EH (cell line): ENCODE measurements around the gene POU2F1.

Experiments
- DNase-seq: peaks from one replicate; pipeline ENCODE4 v3.0.0-alpha.2; 2015; ENCODE audit warnings: low read depth

The POU2F1 gene

DNA sequence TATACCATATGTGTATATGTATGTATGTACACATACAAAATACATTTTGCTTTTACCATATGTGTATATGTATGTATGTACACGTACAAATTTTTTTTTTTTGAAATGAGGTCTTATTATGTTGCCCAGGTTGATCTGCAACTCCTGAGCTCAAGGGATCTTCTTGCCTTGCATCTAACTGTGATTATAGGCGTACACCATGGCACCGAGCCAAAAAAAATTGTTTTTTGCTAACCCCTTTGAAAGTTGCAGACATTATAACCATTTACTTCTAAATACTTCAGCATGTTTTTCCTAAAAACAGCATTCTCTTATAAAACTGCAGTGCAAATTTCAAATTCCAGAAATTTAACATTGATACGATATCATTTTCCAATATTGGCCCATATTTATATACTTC lies 147.0 kb downstream of the POU2F1 start:
- no peak for DNase-seq

GRCh38 chr1:167369175-167369574 lies 148.5 kb downstream of the POU2F1 start:
- DNase-seq: no peak

GRCh38 chr1:167369933-167370332 lies 149.2 kb downstream of the POU2F1 start:
- no peak for DNase-seq

DNA sequence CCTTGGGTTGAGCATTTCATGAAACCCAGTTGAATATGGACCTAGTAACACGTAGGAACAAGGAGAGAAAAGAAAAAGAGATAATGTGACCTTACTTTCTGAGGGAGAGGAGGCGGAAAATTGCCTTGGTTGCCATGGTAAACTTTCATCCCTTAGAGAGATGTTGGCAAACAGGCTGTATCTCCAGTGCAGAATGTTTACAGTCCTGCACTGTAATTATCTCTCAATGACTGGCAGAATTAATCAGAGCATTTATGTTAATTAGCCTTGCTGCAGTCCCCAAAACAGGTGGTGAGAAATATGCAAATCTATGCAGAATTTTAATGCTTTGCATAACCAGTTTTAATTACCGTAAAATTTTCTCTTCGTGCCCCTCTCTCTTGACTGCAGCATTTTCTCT lies 150.3 kb downstream of the POU2F1 start:
- DNase-seq: no peak

- DNase-seq: peak; percentile 29
Measured at GRCh38 chr1:167373398-167373797, 152.7 kb downstream of the POU2F1 start.

GRCh38 chr1:167373986-167374385 lies 153.3 kb downstream of the POU2F1 start:
- DNase-seq: no peak

DNA sequence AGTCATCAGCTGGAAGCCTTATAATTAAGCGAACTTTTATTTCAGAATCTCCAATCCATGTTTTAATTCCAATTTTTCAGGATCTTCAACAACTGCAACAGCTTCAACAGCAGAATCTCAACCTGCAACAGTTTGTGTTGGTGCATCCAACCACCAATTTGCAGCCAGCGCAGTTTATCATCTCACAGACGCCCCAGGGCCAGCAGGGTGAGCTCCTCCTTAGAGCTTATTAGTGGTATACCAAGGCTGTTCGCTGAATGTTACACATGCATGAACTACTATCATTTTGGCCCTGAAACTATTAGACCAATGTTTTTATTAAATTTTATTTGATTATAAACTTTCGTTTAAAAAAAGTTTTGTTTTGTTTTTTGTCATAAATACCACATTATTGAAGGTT lies 155.3 kb downstream of the POU2F1 start:
- DNase-seq: no peak

GRCh38 chr1:167387251-167387910 lies 166.7 kb downstream of the POU2F1 start:
- no peak for DNase-seq

DNA sequence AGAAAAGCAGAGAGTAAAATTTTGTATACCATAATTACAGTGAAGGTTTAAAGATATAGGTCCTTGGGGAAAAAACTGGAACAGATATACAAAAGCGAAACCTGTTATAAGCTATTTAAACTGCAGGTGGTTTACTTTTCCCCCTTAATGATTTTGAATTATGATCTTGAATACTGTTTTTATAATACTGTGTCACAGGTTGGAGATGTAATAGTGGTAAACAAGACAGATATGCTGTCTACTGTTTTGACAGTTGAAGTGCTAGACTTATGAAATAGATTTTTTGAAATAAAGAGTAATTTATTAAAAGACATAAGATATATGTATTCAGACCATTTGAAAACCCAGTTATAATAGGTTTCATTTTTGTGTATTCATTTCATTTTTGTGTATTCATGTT lies 168.3 kb downstream of the POU2F1 start:
- DNase-seq: no peak

DNA sequence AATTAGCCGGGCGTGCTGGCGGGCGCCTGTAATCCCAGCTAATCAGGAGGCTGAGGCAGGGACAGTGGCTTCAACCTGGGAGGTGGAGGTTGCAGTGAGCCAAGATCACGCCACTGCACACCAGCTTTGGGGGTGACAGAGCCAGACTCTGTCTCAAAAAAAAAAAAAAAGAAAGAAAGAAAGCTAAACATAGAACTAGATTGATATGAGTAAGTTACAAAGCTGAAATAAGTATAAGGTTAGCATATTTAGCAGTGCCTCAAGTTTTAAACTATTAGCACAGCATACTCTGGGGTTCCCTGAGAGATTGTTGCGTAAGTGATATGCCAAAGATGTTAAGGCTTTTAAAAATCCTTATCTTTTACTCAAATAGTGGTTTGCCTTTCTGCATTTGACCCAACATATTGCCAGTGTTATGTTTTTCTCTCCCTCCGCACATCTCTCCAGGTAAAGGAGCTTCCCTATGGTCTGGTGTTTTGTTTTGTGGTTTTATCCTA lies 171.6 kb downstream of the POU2F1 start:
- no peak for DNase-seq

- DNase-seq: no peak
Measured at GRCh38 chr1:167400359-167400953, 179.8 kb downstream of the POU2F1 start.

DNA sequence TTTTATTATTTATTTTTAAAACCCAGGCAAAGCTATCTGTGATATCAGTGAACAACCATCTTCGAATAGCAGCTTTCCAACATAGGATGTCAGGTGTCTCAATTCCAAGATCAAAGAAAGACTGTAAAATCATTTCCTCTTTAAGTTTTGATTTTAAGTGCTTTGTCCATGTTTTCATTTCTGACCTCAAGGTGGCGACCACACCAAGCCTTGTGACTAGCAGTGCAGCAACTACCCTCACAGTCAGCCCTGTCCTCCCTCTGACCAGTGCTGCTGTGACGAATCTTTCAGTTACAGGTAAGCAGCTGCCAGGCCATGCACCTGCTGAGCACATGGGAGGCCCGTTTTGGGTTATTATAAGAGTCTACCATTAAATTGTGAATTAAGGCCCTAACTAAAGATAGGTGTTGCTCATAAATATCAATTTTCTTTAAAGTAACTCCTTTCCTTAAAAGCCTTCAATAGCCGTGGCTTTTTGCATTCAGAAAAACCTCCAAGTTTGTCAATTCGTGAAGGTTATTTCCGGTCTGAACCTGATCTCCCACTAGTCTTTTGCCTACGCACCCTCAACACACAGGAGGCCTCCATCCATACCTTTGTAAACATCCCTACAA lies 180.7 kb downstream of the POU2F1 start:
- DNase-seq: peak; percentile 47

DNA sequence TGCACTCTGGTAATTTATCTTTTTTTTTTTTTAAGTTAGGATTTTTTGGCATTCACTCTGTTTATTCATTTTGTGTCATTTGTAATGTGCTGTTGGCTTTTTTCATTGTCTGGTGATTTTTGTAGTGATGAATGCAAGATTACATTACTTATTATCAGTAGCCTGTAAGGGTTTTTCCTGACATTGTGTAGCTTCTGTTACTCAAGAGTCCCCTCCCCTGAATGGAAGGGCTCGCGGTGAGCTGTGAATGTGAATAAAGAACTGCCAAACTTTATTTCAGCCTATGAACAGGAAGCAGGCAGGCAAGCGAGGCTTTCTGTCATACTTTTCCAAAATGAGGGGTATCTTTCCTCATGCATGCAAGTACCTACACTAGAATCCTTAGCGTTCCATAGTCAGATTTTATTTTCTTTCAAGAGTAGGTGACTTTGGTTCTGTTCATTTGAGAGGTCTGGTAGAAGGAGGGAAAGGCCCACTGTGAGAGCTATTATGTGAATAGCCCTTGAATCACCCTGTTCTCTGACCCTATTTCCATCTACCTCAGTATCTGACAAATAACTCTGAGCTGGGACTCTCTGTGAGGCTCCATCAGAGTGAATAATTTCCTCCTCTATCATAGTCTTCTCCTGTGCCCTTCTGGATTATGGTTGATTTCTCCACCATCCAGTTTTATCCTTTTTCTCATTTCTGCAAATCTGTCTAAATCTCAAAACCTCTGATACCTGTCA lies 183.6 kb downstream of the POU2F1 start:
- no peak for DNase-seq

DNA sequence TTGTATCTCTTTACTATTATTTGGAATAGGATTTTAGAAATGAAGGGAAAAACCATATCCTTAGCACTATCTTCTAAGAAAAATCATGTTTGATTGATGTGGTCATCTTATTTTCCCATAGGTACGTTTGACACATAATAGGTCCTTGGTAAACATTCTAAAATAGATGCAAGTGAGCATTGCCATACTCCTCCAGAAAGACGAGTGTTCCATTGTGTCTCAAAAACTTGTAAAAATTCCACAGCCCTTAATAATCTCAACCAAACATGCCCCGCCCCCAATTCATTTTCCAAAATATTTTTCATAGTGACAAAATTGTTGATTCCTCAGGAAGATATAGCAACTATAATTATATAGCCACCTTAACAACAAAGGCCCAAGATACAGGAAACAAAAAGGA lies 184.2 kb downstream of the POU2F1 start:
- peak; percentile 6 for DNase-seq

- no peak for DNase-seq
Measured at GRCh38 chr1:167408355-167408754, 187.7 kb downstream of the POU2F1 start.

GRCh38 chr1:167409183-167409582 lies 188.5 kb downstream of the POU2F1 start:
- no peak for DNase-seq

- DNase-seq: no peak
Measured at GRCh38 chr1:167412072-167412471, 191.4 kb downstream of the POU2F1 start.

DNA sequence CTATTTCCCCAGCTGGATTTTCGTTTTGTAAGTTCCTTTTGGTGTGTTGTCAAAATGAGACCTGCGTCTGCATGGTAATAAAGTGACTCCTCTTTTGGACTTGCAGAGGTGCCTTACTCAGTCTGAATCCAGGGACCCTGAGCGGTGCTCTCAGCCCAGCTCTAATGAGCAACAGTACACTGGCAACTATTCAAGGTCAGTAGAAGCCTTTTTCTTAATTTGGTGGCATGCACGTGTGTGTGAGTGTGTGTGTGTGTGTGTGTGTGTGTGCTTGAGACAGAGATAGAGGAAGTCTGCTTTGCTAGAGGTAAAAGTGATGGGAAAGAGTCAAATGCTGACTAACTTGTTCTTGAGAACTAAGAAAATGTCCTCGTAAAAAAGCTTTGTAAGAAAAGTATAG lies 192.2 kb downstream of the POU2F1 start:
- no peak for DNase-seq

- no peak for DNase-seq
Measured at GRCh38 chr1:167413328-167413727, 192.6 kb downstream of the POU2F1 start.

GRCh38 chr1:167416506-167416905 lies 195.8 kb downstream of the POU2F1 start:
- DNase-seq: no peak

- DNase-seq: no peak
Measured at GRCh38 chr1:167418391-167418790, 197.7 kb downstream of the POU2F1 start.

DNA sequence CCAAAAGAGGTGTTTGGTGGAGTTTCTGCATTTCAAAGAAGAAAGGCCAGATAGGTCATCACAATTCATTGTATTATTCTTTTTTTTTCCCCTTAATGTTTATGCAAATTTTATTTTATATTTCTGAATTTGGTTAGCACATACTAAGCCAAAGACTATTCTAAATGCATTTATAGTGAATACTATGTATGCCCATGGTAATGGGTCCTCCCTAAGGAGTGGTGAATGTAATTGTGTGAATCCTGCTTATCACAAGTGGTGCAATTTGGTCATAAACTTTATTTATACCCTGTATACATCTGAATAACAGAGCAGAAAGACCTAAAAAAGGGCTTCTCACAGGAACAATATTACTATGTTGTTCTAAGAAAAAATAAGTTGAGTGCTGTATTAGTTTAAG lies 198.6 kb downstream of the POU2F1 start:
- DNase-seq: no peak

DNA sequence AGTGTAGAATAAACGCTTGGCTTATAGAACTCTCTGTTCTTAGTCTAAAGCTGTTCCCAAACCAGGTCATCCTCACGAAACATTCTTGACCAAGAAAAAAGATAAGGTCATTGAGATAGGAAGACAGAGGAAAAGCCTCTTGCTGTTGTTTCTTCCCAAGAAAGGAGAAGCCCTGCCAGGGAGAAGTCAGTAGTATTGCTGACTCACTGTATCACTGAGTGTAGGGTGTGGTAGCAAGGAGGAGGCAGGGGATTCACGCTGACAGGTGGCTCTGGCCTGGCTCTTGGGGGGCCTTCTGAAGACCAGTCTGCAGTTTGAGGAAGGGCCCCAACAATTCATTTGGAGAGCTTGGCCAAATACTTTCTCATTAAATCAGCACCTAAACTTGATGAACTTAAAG lies 199.8 kb downstream of the POU2F1 start:
- no peak for DNase-seq
